NCI-H1048 (cell line): ENCODE data around the gene STARD7.

Source experiments
- DNase-seq: peaks from one replicate; lab custom pipeline; 2025; lab: John Stamatoyannopoulos, UW

The STARD7 gene

DNA sequence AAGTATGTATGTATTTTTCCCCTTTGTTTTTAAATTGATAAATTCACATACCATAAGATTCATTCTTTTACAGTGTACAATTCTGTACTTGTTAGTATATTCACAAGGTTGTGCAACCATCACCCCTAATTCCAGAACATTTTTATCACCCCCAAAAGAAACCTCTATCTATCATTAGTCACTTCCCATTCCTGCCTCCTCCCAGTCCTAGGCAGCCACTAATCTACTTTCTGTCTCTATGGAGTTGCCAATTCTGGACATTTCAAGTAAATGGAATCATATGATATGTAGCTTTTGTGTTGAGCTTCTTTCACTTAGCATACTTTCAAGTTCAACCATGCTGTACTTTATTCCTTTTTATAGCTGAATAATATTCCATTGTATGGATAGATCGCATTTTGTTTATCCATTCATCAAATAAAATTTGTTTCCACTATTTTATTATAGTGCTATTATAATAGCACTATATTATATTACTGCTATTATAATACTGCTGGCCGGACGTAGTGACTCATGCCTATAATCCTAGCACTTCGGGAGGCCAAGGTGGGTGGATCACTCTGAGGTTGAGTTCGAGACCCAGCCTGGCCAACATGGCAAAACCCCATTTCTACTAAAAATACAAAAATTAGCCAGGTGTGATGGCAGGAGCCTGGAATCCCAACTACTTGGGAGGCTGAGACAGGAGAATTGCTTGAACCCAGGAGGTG is 10.9 kb downstream of the STARD7 start:
- DNase-seq: no peak

DNA sequence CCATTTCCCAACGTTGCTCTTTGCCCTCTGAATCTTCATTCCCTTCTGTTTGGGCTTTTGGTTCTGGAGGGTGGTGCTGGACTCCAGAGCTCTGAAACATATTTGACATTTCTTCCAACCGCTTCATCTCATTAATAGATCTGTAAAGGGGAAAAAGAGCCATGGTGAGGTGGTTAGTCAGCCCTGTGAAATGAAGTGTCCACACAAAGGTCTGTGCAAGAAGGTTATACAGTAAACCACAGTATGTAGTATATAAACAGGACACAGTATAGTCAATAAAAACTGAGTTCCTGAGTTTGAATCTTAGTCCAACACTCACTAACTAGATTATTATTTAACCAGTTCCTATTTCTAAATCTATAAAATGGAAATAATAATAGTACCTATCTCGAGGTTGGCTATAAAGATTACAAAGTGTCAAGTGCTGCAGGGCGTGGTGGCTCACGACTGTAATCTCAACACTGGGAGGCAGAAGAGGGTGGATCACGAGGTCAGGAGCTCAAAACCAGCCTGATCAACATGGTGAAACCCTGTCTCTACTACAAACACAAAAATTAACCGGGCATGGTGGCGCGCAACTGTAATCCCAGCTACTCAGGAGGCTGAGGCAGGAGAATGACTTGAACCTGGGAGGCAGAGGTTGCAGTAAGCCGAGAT is 13.1 kb downstream of the STARD7 start:
- no peak for DNase-seq

DNA sequence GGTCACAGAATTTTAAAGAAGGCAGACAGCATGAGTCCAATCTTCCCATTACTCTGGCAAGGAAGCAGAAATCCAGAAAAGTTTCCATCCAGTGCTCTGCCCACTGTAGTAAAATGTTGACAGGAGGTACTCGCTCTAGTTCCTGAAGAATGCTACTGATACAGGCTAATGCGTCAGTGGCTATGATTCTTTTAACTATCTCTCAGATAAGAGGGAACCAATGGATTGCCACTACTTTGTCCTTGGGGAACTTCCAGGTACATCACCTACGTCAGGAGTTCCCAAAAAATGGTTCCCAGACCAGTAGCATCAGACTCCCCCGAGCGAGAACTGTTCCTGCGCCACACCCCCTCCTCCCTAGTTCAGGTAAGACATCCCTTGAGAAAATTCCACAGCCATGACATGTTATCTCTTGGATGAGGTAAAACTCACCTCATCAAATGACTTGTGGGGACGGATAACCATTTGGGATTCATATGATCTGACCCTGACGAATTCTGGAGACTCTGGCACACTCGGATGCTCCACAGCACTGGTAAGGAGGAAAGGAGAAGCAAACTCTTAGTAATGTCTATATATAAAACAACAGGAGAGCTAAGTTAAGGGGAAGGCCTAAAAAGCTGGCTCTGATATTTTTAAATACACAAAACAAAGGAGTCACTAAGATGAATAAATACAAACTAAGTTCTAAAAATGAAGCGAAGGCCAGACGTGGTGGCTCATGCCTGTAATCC is 16.5 kb downstream of the STARD7 start:
- DNase-seq: no peak

DNA sequence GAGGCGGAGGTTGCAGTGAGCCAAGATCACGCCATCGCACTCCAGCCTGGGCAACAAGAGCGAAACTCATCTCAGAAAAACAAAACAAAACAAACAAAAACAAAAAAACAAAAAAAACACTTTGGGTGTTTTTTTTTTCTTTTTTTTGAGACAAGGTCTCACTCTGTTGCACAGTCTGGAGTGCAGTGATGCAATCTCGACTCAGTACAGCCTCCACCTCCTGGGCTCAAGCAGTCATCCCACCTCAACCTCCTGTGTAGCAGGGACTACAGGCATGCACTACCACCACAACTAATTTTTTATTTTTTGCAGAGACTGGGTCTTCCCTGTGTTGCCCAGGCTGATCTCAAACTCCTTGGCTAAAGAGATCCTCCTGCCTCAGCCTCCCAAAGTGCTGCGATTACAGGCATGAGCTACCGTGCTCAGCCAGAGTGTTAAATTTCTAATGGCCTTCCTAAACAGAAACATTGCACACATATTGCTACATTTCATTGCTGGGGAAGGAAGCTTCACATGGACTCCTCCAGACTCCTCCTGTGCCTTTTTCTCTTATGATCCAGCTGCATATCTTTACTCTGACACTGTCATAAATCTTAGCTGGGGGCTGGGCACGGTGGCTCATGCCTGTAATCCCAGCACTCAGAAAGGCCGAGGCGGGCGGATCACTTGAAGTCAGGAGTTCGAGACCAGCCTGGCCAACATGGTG is 19.7 kb downstream of the STARD7 start:
- DNase-seq: no peak

DNA sequence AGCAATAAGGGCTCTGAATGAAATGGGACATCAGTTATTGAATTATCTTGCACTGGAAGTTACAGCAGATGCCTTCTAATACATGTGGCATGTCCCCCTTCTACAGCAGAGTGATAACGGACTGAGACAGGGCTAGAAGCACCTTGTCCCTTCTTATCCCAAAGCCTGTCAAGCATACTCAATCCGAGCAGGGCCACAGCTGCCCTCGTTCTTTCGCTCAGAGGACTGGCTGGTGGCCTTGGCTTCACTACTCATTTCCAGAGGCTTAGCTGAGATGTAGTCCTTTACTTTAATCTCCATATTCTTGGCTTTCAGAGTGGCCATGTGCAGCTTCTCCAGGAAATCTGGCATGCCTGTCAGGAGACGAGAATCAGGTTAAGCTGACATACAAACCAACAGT is 22.1 kb downstream of the STARD7 start:
- DNase-seq: no peak

DNA sequence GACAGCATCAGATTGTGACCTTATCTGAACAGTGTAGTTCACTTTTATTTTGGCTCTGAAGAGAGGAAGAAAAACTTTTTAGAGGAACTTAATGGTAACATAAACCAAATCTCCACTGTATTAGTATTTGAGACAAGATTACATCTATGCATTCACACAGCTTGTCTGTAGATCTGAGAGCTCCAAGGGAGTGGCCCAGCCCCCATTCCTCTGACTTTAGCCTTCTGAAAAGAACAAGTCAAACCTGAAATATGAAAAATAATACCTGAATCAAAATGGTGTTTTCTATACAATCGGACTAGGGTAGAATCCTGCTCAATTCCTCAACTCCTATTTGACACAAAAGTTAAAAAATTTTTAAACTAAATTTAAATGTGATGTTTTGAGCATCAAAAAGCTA is 23.1 kb downstream of the STARD7 start:
- no peak for DNase-seq

DNA sequence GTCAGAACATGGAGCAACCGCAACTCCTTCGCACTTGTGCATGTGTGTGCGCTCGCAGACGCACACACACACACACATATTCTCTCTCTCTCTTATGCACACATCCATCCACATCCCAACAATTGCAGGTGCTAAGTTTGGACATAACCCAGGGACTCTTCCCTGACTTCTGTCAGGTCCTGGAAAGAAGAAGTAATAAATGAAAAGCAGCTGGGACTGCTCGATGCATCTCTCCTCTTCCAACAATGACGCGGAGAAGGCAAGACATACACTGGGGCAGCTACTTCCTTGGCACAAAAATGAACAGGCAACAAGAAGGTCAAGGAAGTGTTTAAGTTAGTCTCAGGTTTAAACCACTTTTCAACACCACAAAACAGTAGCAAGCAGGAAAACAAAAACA is 23.6 kb downstream of the STARD7 start:
- no peak for DNase-seq

DNA sequence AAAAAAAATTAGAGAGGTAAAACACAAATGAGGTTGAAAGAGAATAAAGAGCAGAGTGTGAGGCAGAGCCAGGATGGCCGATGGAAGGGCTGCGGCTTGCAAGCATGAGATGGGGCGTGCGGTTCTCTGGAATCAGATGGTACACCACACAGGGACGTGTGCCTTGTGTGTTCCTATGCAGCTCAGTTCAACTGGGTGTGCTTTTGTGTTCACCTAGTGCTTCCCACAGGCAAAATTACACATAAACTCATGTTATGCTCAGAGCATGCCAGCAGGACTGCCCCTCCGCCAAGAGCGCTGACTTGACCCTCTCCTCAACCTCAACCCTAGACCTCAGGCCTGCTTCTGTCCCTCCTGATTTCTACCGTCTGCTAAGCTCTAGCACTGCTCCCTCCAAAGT is 24.4 kb downstream of the STARD7 start:
- no peak for DNase-seq

DNA sequence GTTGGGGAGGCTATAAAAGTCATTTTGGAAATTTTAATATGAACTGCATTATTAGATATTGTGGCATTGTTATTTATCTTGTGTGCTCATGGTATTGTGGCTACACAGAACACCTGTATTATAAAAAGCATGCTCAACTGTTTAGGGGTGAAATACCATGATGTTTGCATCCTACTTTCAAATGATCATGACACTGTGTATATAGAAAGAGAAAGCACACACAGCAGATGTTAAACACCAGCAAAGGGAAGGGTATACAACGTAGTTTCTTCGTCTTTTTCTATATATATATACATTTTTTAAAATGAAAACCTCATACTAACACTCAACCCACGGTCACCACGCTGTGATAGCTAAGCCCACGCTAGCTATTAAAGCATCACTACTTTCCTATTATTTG is 27.1 kb downstream of the STARD7 start:
- DNase-seq: no peak

DNA sequence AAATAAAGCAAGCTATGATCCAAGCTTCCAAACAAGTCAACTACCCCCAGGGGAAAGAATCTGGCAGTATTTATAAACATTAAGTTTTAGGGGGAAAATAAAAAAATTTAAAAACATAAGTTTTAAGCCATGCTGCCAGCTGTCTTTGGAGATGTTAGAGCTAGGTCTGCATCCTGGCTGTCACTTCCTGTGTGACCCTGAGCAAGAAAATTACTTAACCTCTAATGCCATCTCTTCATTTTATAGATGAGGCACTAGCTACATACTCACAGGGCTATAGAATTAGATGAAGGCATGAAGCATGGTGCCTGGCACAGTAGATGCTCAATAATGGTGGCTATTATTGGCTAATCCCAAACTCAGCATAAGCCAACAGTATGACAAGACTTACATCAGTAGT is 28.1 kb downstream of the STARD7 start:
- no peak for DNase-seq

DNA sequence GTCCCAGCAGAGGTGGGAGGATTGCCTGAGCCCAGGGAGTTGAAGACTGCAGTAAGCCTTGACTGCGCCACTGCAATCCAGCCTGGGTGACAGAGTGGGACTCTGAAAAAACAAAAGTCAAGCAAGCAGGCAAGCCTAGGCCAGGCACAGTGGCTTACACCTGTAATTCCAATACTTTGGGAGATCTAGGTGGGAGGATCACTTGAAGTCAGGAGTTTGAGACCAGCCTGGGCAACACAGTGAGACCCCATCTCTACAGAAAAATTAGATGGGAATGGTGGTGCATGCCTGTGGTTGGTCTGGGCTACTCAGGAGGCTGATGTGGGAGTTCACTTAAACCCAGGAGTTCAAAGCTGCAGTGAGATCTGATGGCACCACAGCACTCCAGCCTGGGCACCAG is 28.6 kb downstream of the STARD7 start:
- DNase-seq: no peak

DNA sequence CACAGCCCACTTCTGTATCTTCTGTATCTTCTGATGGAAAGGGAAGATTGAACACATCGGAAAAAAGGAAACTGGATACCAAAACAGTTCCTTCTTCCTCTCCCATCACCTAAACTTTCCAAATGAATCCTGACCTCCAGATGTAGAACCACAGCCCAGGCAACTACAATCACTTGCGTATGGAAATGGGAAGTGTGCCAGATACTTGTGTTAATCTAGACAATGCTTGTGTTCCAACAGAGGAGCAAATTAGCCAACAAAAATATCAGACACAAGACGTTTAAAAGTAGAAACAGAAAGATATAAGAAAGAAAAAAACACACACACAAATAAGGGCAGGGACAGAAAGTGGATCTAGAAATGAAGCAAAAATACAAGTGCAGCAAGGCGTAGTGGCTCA is 32.0 kb downstream of the STARD7 start:
- DNase-seq: no peak

DNA sequence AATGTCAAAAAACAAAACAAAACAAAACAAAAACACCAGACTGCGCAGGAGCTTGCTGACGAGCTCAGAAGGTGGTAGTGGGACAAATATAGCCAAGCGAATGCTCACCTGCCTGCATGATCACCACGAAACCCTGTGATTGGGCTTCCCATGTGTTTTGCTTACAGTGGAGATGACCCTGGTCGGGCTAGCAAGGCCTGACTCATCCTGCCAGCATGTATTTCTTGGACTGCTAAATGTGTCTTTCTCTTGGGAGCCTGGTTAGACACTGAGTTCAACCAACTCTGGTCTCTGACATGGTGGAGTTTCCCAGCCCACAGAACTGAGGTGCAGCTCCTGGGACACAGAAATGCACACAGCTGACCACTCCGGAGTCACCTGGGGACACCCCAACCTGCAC is 32.7 kb downstream of the STARD7 start:
- no peak for DNase-seq

DNA sequence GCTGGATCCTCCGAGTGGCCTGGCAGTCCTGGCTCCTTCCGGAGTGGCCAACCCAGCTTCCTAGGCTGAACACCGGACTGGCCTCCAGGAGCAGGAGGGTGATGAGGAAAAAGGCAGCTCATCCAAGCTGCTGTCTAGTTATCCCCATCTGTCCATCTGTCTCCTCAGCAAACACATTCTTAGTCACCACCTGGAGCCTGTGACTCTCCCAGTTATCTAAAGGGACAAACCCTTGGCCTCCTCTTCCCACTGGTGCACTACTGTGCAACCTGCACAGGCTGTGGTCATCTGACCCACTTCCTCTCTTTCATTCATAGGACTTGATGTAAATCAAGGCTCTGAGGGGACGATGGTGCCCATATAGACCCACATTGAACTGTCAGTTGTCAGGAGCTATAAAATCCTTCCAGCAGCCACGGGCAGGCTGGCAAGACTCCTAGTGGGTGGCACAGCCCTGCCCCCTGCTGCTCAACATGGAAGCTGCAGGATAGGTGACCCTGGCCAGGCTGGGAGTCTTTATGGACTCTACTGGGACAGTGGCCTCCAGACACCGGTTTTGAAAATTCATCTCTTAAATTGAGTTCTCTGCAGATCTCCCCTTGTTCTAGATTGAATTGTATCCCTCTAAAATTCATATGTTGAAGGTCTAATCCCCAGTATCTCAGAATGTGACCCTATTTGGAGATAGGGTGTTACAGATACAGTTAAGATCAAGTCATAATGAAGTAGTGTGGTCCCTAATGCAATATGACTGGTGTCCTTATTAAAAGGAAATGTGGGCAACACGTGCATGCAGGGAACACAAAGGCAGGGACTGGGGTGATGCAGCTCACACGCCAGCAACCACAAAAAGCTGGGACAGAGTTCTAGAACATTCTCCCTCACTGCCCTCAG is 34.1 kb downstream of the STARD7 start:
- DNase-seq: no peak

DNA sequence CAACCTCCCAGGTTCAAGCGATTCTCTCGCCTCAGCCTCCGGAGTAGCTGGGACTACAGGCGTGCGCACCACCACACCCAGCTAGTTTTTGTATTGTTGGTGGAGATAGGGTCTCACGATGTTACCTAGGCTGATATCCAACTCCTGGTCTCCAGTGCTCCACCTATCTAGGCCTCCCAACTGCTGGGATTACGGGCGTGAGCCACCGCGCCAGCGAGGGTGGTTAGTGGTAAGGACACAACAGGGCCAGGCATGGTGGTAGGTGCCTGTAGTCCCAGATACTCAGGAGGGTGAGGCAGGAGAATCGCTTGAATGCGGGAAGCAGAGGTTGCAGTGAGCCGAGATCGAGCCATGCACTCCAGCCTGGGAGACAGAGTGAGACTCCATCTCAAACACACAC is 36.8 kb downstream of the STARD7 start:
- DNase-seq: no peak

DNA sequence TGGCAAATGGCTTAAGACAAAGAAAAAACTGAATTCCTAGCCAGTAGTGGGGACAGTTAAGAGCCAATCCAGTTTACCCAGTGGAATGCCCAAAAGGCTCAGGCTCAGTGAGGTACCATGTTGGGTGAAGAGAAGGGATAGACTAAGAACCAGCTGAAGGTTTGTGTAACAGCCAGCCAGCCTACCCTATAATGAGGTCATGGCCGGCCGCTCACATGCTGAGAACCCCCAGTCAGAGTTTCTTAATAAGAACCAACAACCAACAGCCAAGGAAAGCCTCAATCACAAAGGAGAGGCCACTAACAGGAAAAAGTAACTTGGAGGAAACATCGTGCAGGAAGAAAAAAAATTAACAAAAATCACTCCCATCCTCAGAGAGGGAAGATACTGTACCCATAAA is 38.0 kb downstream of the STARD7 start:
- DNase-seq: no peak

DNA sequence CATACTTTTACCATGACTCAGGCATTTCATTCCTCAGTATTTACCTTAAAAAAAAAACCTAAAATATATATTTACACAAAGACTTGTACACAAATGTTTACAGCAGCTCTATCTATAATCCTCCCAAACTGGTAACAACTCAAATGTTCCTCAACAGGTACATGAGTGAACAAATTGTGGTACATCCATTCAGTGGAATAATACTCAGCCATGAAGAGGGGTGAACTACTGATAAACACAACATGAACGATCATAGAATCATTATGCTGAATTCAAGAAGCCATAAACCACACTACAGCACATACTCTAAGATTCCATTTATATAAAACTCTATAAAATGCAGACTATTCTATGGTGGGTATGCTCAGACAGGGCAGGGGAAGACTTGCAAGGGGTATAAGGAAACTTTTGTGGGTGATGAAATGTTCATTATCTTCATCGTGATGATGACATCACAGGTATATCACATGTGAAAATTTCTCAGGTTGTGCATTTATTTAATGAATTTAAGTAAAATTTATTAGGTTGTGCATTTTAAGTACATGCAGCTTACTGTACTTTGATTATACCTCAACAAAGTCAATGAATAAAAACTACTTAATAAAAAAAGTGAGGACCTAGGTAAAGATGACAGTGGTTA is 38.6 kb downstream of the STARD7 start:
- DNase-seq: no peak

DNA sequence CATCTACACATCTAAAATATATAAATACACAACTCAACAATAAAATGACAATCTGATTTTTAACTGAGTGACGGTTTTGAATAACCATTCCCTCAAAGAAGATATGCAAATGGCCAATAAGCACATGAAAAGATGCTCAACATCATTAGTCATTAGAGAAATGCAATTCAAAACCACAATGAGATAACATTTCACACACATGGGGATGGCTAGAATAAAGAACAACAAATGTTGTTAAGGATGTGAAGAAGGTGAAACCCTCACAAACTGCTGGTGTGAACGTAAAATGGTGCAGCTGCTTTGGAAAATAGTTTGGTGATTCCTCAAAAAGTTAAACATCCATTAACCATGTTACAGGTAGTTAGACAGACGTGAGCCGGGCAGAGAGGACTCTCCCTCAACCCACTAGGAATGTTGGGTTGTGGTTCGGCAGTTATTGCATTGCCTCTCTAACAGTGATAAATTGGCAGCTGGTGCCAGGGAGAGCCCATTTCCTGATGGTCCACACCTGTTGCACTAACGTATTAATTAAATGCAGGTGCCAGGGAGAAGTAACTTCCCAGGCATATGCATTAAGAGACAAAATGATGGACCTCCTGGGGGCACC is 41.1 kb downstream of the STARD7 start:
- no peak for DNase-seq

DNA sequence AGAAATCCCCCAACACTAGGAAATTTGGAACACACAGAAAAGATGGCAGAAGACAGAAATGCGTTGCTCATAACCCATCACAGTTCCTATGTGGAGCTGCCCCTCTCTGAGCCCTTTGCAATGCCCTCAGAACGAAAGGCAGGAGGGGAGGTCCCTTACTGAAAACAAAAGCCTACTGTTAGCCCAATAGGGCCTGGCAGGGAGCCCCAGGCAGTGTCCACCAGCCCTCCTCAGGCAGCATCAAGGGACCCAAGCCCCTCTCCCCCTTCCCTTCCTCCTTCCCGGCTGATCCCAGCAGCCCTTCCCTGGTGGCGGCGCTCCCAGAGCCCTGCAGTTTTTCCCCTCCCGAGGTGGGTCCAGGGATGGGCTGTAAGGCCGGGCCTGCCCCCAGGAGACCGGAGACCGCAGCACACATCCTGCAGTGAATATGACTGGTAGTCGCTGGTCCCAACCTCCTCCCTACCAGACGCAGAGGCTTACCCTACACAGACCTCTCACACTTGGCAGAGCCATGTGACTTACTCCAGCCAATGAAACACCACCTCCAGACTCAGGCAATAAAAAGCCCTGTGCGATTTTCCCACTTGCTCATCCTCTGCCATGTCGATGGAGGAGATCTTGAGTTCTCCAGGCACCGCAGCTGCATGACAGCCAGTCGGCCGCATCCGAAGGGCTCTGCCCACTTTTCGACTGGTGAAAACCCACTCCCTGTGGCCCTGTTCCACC is 44.0 kb downstream of the STARD7 start:
- no peak for DNase-seq

DNA sequence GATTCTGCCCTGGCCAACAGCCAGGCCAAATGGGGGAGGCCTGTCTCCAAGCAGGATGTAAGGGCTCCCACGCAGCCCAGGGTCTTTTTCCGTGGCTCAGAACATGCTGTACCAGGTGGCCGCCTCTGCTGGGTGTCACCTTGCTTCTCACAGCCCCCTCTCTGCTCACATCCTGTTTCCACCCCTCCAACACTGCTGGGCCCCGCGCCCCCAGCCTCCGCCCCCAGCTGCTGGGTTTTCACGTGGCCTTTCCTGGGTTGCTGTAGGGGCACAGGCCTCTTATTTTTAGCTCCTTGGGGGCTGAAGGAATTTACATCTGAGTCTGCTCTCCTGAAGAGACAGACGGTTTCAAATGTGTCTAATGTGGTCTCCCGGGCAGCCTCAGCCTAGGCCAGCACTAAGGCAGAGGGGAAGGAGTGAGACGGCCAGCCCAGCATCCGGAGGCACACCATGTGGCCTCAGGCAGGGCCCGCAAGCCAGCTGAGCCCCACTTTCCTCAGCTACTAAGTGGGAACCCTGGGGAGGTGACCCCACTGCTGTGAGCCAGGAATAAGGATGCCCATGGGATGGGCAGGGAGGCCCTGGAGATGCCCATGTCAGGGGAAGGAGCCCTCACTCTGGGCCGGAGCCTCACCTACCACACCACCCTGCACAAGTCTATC is 44.7 kb downstream of the STARD7 start:
- no peak for DNase-seq
